PC-9 (cell line): ENCODE results near the gene C9orf43.

Experiments
- CTCF ChIP-seq: fragments of 200-600 bp; sonication (generic); conservative IDR thresholded peaks from 2 replicates; pipeline ENCODE4 v1.6.1; 2017; ENCODE audit warnings: mixed run types, antibody characterized with exemption, mild to moderate bottlenecking, moderate library complexity
- EZH2 ChIP-seq: fragments of 200-600 bp; sonication (generic); IDR thresholded peaks from 2 replicates; pipeline ENCODE4 v1.8.0; 2017; ENCODE audit warnings: antibody characterized with exemption, low read depth

GRCh38 chr9:113464286-113464660 lies 53.7 kb downstream of the C9orf43 start:
- TF ChIP-seq CTCF: no peak
- no peak for TF ChIP-seq EZH2
